OCI-LY7 (cell line): Measurements from ENCODE around the gene MBOAT2.

Experiments
- EZH2phosphoT487 ChIP-seq: fragments of 200-600 bp; sonication (generic); IDR thresholded peaks from 2 replicates; pipeline ENCODE4 v1.6.1; 2018; ENCODE audit warnings: low read depth, borderline replicate concordance, mild to moderate bottlenecking, mixed run types, antibody characterized with exemption, low read length, moderate library complexity, mixed read lengths
- TF ChIP-seq, protein P1 (sequence below): fragments of 200-600 bp; sonication (generic); conservative IDR thresholded peaks from 2 replicates; pipeline ENCODE4 v1.5.1; 2014; ENCODE audit warnings: mild to moderate bottlenecking, antibody characterized with exemption, low read length, moderate library complexity, mixed read lengths

DNA sequence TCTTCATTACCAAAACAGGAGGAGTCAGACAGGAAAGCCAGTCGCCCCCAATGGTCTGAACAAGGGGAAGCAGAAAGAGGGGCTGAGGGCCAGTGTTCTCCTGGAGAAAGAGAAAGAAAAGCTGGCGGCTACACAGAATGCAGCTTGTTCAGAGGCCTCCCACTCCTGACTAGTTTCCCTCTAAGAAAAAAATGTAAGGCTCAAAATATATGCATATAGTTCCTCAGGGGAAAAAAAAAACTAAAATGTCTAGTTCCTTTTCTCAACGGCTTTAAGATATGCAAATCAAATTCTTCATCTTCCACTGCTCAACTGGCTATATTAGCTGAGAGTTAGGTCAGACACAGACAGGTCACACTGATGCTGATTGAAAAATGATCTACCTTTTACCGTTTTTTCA is 18.6 kb downstream of the MBOAT2 start:
- TF ChIP-seq, protein P1, sequence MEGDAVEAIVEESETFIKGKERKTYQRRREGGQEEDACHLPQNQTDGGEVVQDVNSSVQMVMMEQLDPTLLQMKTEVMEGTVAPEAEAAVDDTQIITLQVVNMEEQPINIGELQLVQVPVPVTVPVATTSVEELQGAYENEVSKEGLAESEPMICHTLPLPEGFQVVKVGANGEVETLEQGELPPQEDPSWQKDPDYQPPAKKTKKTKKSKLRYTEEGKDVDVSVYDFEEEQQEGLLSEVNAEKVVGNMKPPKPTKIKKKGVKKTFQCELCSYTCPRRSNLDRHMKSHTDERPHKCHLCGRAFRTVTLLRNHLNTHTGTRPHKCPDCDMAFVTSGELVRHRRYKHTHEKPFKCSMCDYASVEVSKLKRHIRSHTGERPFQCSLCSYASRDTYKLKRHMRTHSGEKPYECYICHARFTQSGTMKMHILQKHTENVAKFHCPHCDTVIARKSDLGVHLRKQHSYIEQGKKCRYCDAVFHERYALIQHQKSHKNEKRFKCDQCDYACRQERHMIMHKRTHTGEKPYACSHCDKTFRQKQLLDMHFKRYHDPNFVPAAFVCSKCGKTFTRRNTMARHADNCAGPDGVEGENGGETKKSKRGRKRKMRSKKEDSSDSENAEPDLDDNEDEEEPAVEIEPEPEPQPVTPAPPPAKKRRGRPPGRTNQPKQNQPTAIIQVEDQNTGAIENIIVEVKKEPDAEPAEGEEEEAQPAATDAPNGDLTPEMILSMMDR, result no peak
- TF ChIP-seq EZH2phosphoT487, result no peak
